Gastroesophageal sphincter (tissue), 4 donors: ENCODE results near the gene EID2B. TPM values are rescaled to one million over a fixed set of nuclear protein-coding genes. Genes with fewer than 3 reads are reported as not detected.

Experiments
- ATAC-seq: fragments of 150-250 bp; one replicate; pipeline ENCODE4 v1.9.1; 2016; ENCODE audit warnings: mild to moderate bottlenecking, moderate library complexity
- H3K27ac ChIP-seq, 4 donors: fragments of 200-600 bp; sonication (generic) in 3 of 4; 1 replicate in 3 of 4; 2 replicates in 1 of 4; pipeline ENCODE4 v1.5.1; 2016 to 2019
- H3K27me3 ChIP-seq: fragments of 200-600 bp; sonication (generic); one replicate; pipeline ENCODE4 v1.5.1; 2019
- H3K36me3 ChIP-seq, 2 donors: fragments of 200-600 bp; sonication (generic); one replicate each; pipeline ENCODE4 v1.5.1; 2019; ENCODE audit warnings: control low read depth in 1 of 2
- H3K4me1 ChIP-seq, 3 donors: fragments of 200-600 bp; sonication (generic); 1 replicate in 2 of 3; 2 replicates in 1 of 3; pipeline ENCODE4 v1.5.1; 2016 to 2019; ENCODE audit warnings: control low read depth in 2 of 3
- H3K4me3 ChIP-seq, 2 donors: fragments of 200-600 bp; sonication (generic); one replicate each; pipeline ENCODE4 v1.5.1; 2019; ENCODE audit warnings: mild to moderate bottlenecking in 1 of 2, moderate library complexity in 1 of 2
- H3K9me3 ChIP-seq, 3 donors: fragments of 200-600 bp; sonication (generic); one replicate each; pipeline ENCODE4 v1.5.1; 2017 to 2019; ENCODE audit warnings: control low read depth in 2 of 3
- EP300 ChIP-seq: sonication (generic); formaldehyde crosslinking; IDR thresholded peaks from one replicate; pipeline ENCODE4 v1.6.1; 2017; ENCODE audit warnings: antibody characterized with exemption, mild to moderate bottlenecking
- POLR2A ChIP-seq, 2 donors: fragments of 450-650 bp; IDR thresholded peaks; one replicate each; pipeline ENCODE4 v1.6.1; 2017; ENCODE audit warnings: antibody characterized with exemption in 2 of 2, mild to moderate bottlenecking in 2 of 2, moderate library complexity in 1 of 2
- POLR2AphosphoS5 ChIP-seq: sonication (generic); formaldehyde crosslinking; IDR thresholded peaks from one replicate; pipeline ENCODE4 v1.6.1; 2017; ENCODE audit warnings: antibody characterized with exemption
- WGBS, 2 donors: methylation state at CpG; one replicate each; pipeline ENCODE4 v1.1.5; 2018; ENCODE audit warnings: low coverage in 1 of 2; 5-methylcytosine and 5-hydroxymethylcytosine counted together
- total RNA-seq, 4 donors: library from RNA; depleted of rRNA; stranded (reverse); fragments of >200 nt; gene quantifications; one replicate each; pipeline ENCODE4 v1.1.0, GENCODE V29; 2016
- TF ChIP-seq, protein P1 (sequence below), 4 experiments: fragments of 200-600 bp in 2 of 4; fragments of 450-650 bp in 2 of 4; sonication (generic) in 1 of 4; IDR thresholded peaks; one replicate each; pipeline ENCODE4 v1.5.1; 2017 to 2019; ENCODE audit warnings: antibody characterized with exemption in 4 of 4, mild to moderate bottlenecking in 2 of 4, moderate library complexity in 2 of 4

EID2B gene
- total RNA-seq, 4 donors from 2014 or later = 5.0 to 8.3 (median 6.5) TPM

DNA sequence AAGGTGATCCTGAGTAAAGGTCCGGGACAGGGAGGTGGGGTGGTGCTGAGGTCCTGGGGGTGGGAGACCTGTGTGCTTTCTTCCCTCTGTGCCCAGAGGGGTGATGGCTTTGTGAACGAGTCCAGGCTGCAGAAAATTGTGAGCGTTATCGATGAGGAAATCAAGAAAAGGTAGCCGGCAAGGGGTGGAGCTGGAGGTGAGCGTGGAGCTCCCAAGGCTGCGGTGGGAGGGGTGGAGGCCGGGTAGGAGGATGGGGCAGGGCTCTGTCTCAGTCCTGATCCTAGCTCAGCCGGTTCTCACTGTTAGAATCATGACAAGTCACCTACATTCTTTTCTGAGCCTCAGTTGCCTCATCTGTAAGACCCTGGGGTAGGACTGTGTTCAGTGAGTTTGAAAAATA is 13.7 kb downstream of the EID2B start:
- H3K27me3 ChIP-seq = peaks cover 33% of the 10 kb centered on the region
- TF ChIP-seq, protein P1, sequence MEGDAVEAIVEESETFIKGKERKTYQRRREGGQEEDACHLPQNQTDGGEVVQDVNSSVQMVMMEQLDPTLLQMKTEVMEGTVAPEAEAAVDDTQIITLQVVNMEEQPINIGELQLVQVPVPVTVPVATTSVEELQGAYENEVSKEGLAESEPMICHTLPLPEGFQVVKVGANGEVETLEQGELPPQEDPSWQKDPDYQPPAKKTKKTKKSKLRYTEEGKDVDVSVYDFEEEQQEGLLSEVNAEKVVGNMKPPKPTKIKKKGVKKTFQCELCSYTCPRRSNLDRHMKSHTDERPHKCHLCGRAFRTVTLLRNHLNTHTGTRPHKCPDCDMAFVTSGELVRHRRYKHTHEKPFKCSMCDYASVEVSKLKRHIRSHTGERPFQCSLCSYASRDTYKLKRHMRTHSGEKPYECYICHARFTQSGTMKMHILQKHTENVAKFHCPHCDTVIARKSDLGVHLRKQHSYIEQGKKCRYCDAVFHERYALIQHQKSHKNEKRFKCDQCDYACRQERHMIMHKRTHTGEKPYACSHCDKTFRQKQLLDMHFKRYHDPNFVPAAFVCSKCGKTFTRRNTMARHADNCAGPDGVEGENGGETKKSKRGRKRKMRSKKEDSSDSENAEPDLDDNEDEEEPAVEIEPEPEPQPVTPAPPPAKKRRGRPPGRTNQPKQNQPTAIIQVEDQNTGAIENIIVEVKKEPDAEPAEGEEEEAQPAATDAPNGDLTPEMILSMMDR (IDR thresholded peaks at IDR 0.05) = no peak
- TF ChIP-seq EP300 (no peak), POLR2A (IDR thresholded peaks at IDR 0.05) (no peak), POLR2AphosphoS5 (no peak)
- peaks cover 0 to 21% (median 15%) of the 10 kb centered on the region in 3 donors for H3K4me1 ChIP-seq
- no peaks in the 10 kb centered on the region for H3K9me3 ChIP-seq
- H3K4me3 ChIP-seq = no peak overlapping the region
- no peak for ATAC-seq
- H3K36me3 ChIP-seq = no peaks in the 10 kb centered on the region
- no peak overlapping the region for H3K27ac ChIP-seq
- WGBS, 2 donors = 61 to 82% methylated on average over 3 to 8 of the region's 9 CpGs

GRCh38 chr19:39518458-39518857 is 14.2 kb downstream of the EID2B start:
- Histone ChIP-seq H3K4me1 (peaks cover 0 to 21% (median 15%) of the 10 kb centered on the region in 3 donors), H3K9me3 (no peaks in the 10 kb centered on the region), H3K36me3 (no peaks in the 10 kb centered on the region), H3K4me3 (no peak overlapping the region), H3K27ac (no peak overlapping the region), H3K27me3 (peaks cover 38% of the 10 kb centered on the region)
- TF ChIP-seq, protein P1 (IDR thresholded peaks at IDR 0.05) = no peak
- TF ChIP-seq EP300 (no peak), POLR2AphosphoS5 (no peak), POLR2A (IDR thresholded peaks at IDR 0.05) (no peak)
- ATAC-seq = no peak
- WGBS, 2 donors = 56 to 67% methylated on average over 3 to 4 of the region's 5 CpGs

- WGBS, 2 donors = 83 to 100% methylated on average over 2 to 3 of the region's 3 CpGs
- H3K27me3 ChIP-seq = peaks cover 49% of the 10 kb centered on the region
- H3K9me3 ChIP-seq = no peaks in the 10 kb centered on the region
- TF ChIP-seq EP300 (no peak), POLR2A (IDR thresholded peaks at IDR 0.05) (no peak), POLR2AphosphoS5 (no peak)
- TF ChIP-seq, protein P1 (IDR thresholded peaks at IDR 0.05) = no peak
- ATAC-seq = no peak
- H3K4me1 ChIP-seq = peaks cover 0 to 21% (median 15%) of the 10 kb centered on the region in 3 donors
- H3K27ac ChIP-seq = no peak overlapping the region
- no peaks in the 10 kb centered on the region for H3K36me3 ChIP-seq
- H3K4me3 ChIP-seq = no peak overlapping the region
These were observed 15.2 kb downstream of the EID2B start for GRCh38 chr19:39517432-39517831.

DNA sequence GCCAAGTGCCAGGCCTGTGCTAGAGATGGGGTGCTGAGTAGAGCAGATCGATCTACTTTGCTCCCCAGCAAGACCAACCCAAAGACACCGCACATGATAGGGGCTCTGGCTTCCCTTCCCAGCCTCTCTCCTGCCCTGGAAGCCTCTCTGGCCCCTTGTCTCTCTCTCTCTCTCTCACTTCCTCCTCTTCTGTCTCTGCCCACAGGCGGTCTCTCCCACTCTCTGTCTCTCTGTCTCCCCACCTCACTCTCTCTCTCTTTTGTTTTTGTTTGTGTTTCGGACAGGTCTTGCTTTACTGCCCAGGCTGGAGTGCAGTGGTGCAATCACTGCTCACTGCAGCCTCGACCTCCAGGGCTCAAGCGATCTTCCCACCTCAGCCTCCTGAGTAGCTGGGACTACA is 16.4 kb downstream of the EID2B start:
- no peak for TF ChIP-seq EP300
- WGBS, 2 donors = 48 to 66% methylated on average over 4 to 5 of the region's 6 CpGs
- Histone ChIP-seq H3K27me3 (peaks cover 60% of the 10 kb centered on the region), H3K36me3 (no peaks in the 10 kb centered on the region), H3K4me1 (peaks cover 0 to 21% (median 15%) of the 10 kb centered on the region in 3 donors), H3K9me3 (no peaks in the 10 kb centered on the region), H3K27ac (no peak overlapping the region), H3K4me3 (no peak overlapping the region)
- no peak for ATAC-seq

GRCh38 chr19:39515551-39516191 is 17.0 kb downstream of the EID2B start:
- peaks cover 66% of the 10 kb centered on the region for H3K27me3 ChIP-seq
- 10 to 40% methylated on average over 1 to 2 of the region's 44 CpGs for WGBS, 2 donors
- H3K4me1 ChIP-seq = peaks cover 0 to 21% (median 15%) of the 10 kb centered on the region in 3 donors
- ATAC-seq = peak; percentile 28
- H3K9me3 ChIP-seq = no peaks in the 10 kb centered on the region
- no peak overlapping the region for H3K27ac ChIP-seq
- no peaks in the 10 kb centered on the region for H3K36me3 ChIP-seq
- no peak for TF ChIP-seq POLR2A (IDR thresholded peaks at IDR 0.05)
- TF ChIP-seq, protein P1 (IDR thresholded peaks at IDR 0.05) = no peak
- H3K4me3 ChIP-seq = peak overlapping the region; percentile 2 to 51
